ENCODE results near the gene ANKS6.

Gene ANKS6

DNA sequence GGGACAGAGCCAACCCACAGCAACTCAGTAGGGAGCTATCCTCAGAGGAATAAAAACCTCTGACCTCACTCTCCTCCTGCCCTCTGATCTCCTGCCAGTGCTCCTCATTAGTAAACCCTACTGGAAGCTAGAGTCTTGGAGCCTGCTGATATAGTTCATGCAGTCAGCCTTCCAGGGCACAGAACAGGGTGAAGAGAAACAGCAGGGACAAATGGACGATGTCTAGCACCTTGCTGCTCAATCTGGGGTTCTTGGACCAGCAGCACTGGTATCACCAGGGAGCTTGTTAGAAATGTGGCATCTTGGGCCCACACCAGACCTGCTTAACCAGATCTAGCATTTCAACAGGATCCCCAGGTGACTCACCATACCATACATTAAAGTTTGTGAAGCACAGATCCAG lies 5.6 kb upstream of the ANKS6 start:
- Mint-ChIP-seq H3K9me3 (peaks cover 12% of the 10 kb centered on the region), H3K36me3 (ENCODE audit: low read depth) (no peaks in the 10 kb centered on the region), H3K4me1 (peaks cover 9% of the 10 kb centered on the region), H3K27ac (no peak overlapping the region), H3K27me3 (ENCODE audit: low read depth) (peaks cover 26% of the 10 kb centered on the region), H3K4me3 (no peak overlapping the region)
- TF ChIP-seq, protein P1, sequence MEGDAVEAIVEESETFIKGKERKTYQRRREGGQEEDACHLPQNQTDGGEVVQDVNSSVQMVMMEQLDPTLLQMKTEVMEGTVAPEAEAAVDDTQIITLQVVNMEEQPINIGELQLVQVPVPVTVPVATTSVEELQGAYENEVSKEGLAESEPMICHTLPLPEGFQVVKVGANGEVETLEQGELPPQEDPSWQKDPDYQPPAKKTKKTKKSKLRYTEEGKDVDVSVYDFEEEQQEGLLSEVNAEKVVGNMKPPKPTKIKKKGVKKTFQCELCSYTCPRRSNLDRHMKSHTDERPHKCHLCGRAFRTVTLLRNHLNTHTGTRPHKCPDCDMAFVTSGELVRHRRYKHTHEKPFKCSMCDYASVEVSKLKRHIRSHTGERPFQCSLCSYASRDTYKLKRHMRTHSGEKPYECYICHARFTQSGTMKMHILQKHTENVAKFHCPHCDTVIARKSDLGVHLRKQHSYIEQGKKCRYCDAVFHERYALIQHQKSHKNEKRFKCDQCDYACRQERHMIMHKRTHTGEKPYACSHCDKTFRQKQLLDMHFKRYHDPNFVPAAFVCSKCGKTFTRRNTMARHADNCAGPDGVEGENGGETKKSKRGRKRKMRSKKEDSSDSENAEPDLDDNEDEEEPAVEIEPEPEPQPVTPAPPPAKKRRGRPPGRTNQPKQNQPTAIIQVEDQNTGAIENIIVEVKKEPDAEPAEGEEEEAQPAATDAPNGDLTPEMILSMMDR (IDR thresholded peaks at IDR 0.05; ENCODE audit: unreplicated experiment in 3 of 3): no peak

DNA sequence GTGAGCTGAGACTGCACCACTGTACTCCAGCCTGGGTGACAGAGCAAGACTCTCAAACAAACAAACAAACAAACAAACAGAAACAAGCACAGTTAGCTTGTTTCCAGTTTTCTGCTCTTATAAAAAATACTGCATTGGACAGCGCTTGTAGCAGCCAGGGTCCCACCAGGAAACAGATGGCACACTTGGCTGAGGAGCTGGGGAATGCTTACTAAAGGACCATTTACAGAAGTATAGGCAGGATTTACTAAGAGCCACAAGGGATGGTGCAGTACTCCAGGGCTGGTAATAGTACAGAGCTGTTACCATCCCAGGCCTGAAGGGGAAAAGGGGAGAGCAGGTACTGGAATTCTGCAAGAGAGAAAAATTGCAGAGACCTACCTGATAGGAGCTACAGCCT lies 5.2 kb upstream of the ANKS6 start:
- peaks cover 8% of the 10 kb centered on the region for H3K4me1 Mint-ChIP-seq
- H3K27ac Mint-ChIP-seq: no peak overlapping the region
- H3K9me3 Mint-ChIP-seq: peaks cover 12% of the 10 kb centered on the region
- TF ChIP-seq, protein P1 (IDR thresholded peaks at IDR 0.05; ENCODE audit: unreplicated experiment in 3 of 3): no peak
- H3K36me3 Mint-ChIP-seq (ENCODE audit: low read depth): no peaks in the 10 kb centered on the region
- H3K4me3 Mint-ChIP-seq: no peak overlapping the region
- H3K27me3 Mint-ChIP-seq (ENCODE audit: low read depth): peaks cover 22% of the 10 kb centered on the region

DNA sequence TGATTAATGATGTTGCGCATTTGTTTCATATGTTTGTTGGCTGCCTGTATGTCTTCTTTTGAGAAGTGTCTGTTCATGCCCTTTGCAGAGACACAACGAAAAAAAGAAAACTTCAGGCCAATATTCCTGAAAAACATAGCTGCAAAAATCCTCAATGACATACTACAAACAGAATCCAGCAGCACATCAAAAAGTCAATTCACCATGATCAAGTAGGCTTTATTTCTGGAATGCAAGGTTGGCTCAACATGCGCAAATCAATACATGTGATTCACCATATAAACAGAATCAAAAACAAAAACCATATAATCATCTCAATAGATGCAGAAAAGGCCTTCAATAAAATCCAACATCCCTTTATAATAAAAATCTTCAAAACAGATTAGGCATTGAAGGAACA lies 1.9 kb upstream of the ANKS6 start:
- H3K27ac Mint-ChIP-seq: no peak overlapping the region
- peaks cover 19% of the 10 kb centered on the region for H3K4me1 Mint-ChIP-seq
- H3K9me3 Mint-ChIP-seq: peaks cover 12% of the 10 kb centered on the region
- peaks cover 3% of the 10 kb centered on the region for H3K27me3 Mint-ChIP-seq (ENCODE audit: low read depth)
- H3K4me3 Mint-ChIP-seq: peak overlapping the region; percentile 60 to 85 (median 74)
- no peaks in the 10 kb centered on the region for H3K36me3 Mint-ChIP-seq (ENCODE audit: low read depth)
- TF ChIP-seq, protein P1 (IDR thresholded peaks at IDR 0.05; ENCODE audit: unreplicated experiment in 3 of 3): no peak

DNA sequence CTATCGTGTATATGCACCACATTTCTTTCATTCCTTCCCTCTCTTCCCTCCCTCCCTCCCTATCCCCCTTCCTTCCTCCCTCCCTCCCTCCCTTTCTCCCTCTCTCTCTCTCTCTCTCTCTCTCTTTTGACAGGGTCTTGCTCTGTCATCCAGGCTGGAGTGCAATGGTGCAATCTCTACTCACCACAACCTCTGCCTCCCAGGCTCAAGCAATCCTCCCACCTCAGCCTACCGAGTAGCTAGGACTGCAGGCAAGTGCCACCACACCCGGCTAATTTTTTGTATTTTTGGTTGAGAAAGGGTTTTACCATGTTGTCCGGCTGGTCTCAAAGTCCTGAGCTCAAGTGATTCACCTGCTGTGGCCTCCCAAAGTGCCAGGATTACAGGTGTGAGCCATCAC lies 1.1 kb upstream of the ANKS6 start:
- Mint-ChIP-seq H3K27me3 (ENCODE audit: low read depth) (peaks cover 3% of the 10 kb centered on the region), H3K4me1 (peaks cover 23% of the 10 kb centered on the region), H3K9me3 (peaks cover 12% of the 10 kb centered on the region), H3K36me3 (ENCODE audit: low read depth) (no peaks in the 10 kb centered on the region), H3K27ac (peak overlapping the region in 2 of 3 experiments; percentile 17 to 83), H3K4me3 (peak overlapping the region; percentile 85 to 89 (median 86))
- TF ChIP-seq, protein P1 (IDR thresholded peaks at IDR 0.05; ENCODE audit: unreplicated experiment in 3 of 3): no peak

DNA sequence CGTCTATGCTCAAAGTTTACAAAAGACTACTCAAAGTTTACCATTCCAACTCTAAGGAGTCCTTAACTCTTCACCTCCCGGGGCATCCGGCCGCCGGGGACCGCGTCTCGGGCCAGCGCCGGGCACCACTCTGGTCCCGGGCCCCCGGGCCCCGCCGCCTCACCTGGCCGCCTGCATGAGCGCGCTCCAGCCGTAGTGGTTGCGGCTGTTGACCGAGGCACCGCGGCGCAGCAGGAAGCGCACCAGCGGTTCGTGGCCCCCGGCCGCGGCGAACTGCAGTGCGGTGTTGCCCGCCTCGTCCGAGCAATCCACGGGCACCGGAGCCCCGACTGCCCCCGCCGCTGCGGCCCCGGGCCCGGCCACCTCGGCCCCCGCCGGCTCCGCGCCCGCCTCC lies 388 bp downstream of the ANKS6 start:
- H3K36me3 Mint-ChIP-seq (ENCODE audit: low read depth): no peaks in the 10 kb centered on the region
- H3K27ac Mint-ChIP-seq: peak overlapping the region in 2 of 3 experiments; percentile 27 to 44
- H3K9me3 Mint-ChIP-seq: peaks cover 12% of the 10 kb centered on the region
- H3K4me1 Mint-ChIP-seq: peaks cover 37% of the 10 kb centered on the region
- H3K27me3 Mint-ChIP-seq (ENCODE audit: low read depth): peaks cover 3% of the 10 kb centered on the region
- H3K4me3 Mint-ChIP-seq: peak overlapping the region; percentile 68 to 86 (median 80)
- TF ChIP-seq, protein P1 (IDR thresholded peaks at IDR 0.05; ENCODE audit: unreplicated experiment in 3 of 3): no peak

GRCh38 chr9:98795295-98795955 lies 930 bp downstream of the ANKS6 start:
- Mint-ChIP-seq H3K9me3 (peaks cover 12% of the 10 kb centered on the region), H3K27me3 (ENCODE audit: low read depth) (peaks cover 3% of the 10 kb centered on the region), H3K36me3 (ENCODE audit: low read depth) (no peaks in the 10 kb centered on the region), H3K4me1 (peaks cover 40% of the 10 kb centered on the region), H3K27ac (peak overlapping the region; percentile 11 to 44 (median 27)), H3K4me3 (peak overlapping the region; percentile 68 to 86 (median 80))
- TF ChIP-seq, protein P1 (IDR thresholded peaks at IDR 0.05; ENCODE audit: unreplicated experiment in 3 of 3): no peak
